ENCODE results near the gene C4A. TPM values are rescaled to one million over a fixed set of nuclear protein-coding genes. Genes with fewer than 3 reads are reported as not detected.
"Not testable (repeated sequence)": the region's sequence is repeated elsewhere in the genome, so short reads cannot be mapped to it uniquely, and the experiment has no call there.

The C4A gene
- polyA plus RNA-seq, 3 donors, result 12.6 TPM; not detected in 2

DNA sequence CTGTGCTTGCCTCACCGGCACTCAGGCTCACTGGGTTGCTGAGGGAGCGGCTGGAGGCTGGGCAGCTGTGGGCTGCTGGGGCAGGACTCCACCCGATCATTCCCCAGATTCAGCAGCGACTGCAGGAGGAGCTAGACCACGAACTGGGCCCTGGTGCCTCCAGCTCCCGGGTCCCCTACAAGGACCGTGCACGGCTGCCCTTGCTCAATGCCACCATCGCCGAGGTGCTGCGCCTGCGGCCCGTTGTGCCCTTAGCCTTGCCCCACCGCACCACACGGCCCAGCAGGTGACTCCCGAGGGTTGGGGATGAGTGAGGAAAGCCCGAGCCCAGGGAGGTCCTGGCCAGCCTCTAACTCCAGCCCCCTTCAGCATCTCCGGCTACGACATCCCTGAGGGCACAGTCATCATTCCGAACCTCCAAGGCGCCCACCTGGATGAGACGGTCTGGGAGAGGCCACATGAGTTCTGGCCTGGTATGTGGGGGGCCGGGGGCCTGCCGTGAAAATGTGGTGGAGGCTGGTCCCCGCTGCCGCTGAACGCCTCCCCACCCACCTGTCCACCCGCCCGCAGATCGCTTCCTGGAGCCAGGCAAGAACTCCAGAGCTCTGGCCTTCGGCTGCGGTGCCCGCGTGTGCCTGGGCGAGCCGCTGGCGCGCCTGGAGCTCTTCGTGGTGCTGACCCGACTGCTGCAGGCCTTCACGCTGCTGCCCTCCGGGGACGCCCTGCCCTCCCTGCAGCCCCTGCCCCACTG lies 58.6 kb downstream of the C4A start:
- H3K4me1 Mint-ChIP-seq; H3K27me3 ChIP-seq (ENCODE audit: control insufficient read depth in 2 of 2, insufficient read depth in 2 of 2, low read length in 2 of 2); H3K9ac ChIP-seq (ENCODE audit: insufficient read depth, low read length, poor library complexity, severe bottlenecking); H3K36me3 ChIP-seq (replicated peaks in 1 of 2; ENCODE audit: control insufficient read depth in 1 of 2, insufficient read depth in 2 of 2, low read length in 2 of 2); H3K4me1 ChIP-seq (ENCODE audit: control insufficient read depth in 1 of 2, insufficient read depth in 2 of 2, low read length in 2 of 2); H3K27ac ChIP-seq (ENCODE audit: low read depth in 1 of 2, low read length in 2 of 2); H3K9me3 Mint-ChIP-seq; H3K4me2 ChIP-seq (replicated peaks; ENCODE audit: extremely low read depth, low read length, poor library complexity, severe bottlenecking); H3K36me3 Mint-ChIP-seq; H4K20me1 ChIP-seq (ENCODE audit: insufficient read depth, low read length); DNase-seq; H3K27ac Mint-ChIP-seq; intact Hi-C loops (cut with micrococcal nuclease); H2AFZ ChIP-seq (ENCODE audit: insufficient read depth, low read depth, low read length, poor library complexity, severe bottlenecking); H3K4me3 ChIP-seq (replicated peaks in 1 of 3; ENCODE audit: low read depth in 2 of 3, low read length in 3 of 3); H3K9me3 ChIP-seq (replicated peaks in 1 of 2; ENCODE audit: control insufficient read depth in 1 of 2, insufficient read depth in 1 of 2, low read length in 2 of 2); H3K79me2 ChIP-seq (ENCODE audit: insufficient read depth, low read length); H3K4me3 Mint-ChIP-seq; H3K27me3 Mint-ChIP-seq (ENCODE audit: low read depth in 3 of 3): not testable (repeated sequence)
- 96% methylated on average over 3 of the region's 43 CpGs for WGBS (ENCODE audit: insufficient coverage)

DNA sequence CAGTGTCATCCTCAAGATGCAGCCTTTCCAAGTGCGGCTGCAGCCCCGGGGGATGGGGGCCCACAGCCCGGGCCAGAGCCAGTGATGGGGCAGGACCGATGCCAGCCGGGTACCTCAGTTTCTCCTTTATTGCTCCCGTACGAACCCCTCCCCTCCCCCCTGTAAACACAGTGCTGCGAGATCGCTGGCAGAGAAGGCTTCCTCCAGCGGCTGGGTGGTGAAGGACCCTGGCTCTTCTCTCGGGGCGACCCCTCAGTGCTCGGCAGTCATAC lies 59.1 kb downstream of the C4A start:
- H3K4me3 Mint-ChIP-seq; H3K27ac ChIP-seq (ENCODE audit: low read depth in 1 of 2, low read length in 2 of 2); intact Hi-C loops (cut with micrococcal nuclease): not testable (repeated sequence)

DNA sequence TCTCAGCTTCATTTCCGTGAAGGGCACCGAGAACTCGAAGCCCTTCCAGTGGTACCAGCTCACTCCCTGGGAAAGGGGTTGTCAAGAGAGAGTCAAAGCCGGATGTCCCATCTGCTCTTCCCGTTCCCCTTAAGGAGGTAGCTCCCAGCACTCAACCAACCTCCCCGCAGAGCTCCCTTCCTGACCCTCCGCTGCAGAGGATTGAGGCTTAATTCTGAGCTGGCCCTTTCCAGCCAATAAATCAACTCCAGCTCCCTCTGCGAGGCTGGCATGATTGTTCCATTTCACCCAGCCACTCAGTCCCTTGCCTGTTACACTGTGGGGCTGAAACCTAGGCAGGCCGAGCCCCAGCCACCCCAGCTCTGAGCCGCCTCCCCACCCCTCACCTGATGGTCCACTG lies 59.5 kb downstream of the C4A start:
- DNase-seq; intact Hi-C loops (cut with micrococcal nuclease); H4K20me1 ChIP-seq (ENCODE audit: insufficient read depth, low read length); H2AFZ ChIP-seq (ENCODE audit: insufficient read depth, low read depth, low read length, poor library complexity, severe bottlenecking); H3K27ac Mint-ChIP-seq; H3K36me3 Mint-ChIP-seq; H3K27me3 Mint-ChIP-seq (ENCODE audit: low read depth in 3 of 3); H3K9me3 Mint-ChIP-seq; H3K27me3 ChIP-seq (ENCODE audit: control insufficient read depth in 2 of 2, insufficient read depth in 2 of 2, low read length in 2 of 2); H3K9me3 ChIP-seq (replicated peaks in 1 of 2; ENCODE audit: control insufficient read depth in 1 of 2, insufficient read depth in 1 of 2, low read length in 2 of 2); H3K4me1 ChIP-seq (ENCODE audit: control insufficient read depth in 1 of 2, insufficient read depth in 2 of 2, low read length in 2 of 2); H3K4me1 Mint-ChIP-seq; H3K4me3 ChIP-seq (replicated peaks in 1 of 3; ENCODE audit: low read depth in 2 of 3, low read length in 3 of 3); H3K4me3 Mint-ChIP-seq; H3K36me3 ChIP-seq (replicated peaks in 1 of 2; ENCODE audit: control insufficient read depth in 1 of 2, insufficient read depth in 2 of 2, low read length in 2 of 2); H3K9ac ChIP-seq (ENCODE audit: insufficient read depth, low read length, poor library complexity, severe bottlenecking); H3K79me2 ChIP-seq (ENCODE audit: insufficient read depth, low read length); H3K27ac ChIP-seq (ENCODE audit: low read depth in 1 of 2, low read length in 2 of 2); H3K4me2 ChIP-seq (replicated peaks; ENCODE audit: extremely low read depth, low read length, poor library complexity, severe bottlenecking): not testable (repeated sequence)
- no CpG with 5 or more reads among the region's 10 CpGs for WGBS (ENCODE audit: insufficient coverage)

More for the DNA sequence above, 59.1 kb downstream of the C4A start:
- H3K9me3 Mint-ChIP-seq; H3K9me3 ChIP-seq (replicated peaks in 1 of 2; ENCODE audit: control insufficient read depth in 1 of 2, insufficient read depth in 1 of 2, low read length in 2 of 2); H3K4me1 Mint-ChIP-seq; H3K36me3 ChIP-seq (replicated peaks in 1 of 2; ENCODE audit: control insufficient read depth in 1 of 2, insufficient read depth in 2 of 2, low read length in 2 of 2); H3K4me3 ChIP-seq (replicated peaks in 1 of 3; ENCODE audit: low read depth in 2 of 3, low read length in 3 of 3); H3K4me1 ChIP-seq (ENCODE audit: control insufficient read depth in 1 of 2, insufficient read depth in 2 of 2, low read length in 2 of 2); H3K27ac Mint-ChIP-seq; H3K36me3 Mint-ChIP-seq; H3K9ac ChIP-seq (ENCODE audit: insufficient read depth, low read length, poor library complexity, severe bottlenecking); H3K27me3 Mint-ChIP-seq (ENCODE audit: low read depth in 3 of 3); H2AFZ ChIP-seq (ENCODE audit: insufficient read depth, low read depth, low read length, poor library complexity, severe bottlenecking); H3K4me2 ChIP-seq (replicated peaks; ENCODE audit: extremely low read depth, low read length, poor library complexity, severe bottlenecking); H3K79me2 ChIP-seq (ENCODE audit: insufficient read depth, low read length); H4K20me1 ChIP-seq (ENCODE audit: insufficient read depth, low read length); H3K27me3 ChIP-seq (ENCODE audit: control insufficient read depth in 2 of 2, insufficient read depth in 2 of 2, low read length in 2 of 2); DNase-seq: not testable (repeated sequence)
- WGBS (ENCODE audit: insufficient coverage), result no CpG with 5 or more reads among the region's 13 CpGs

DNA sequence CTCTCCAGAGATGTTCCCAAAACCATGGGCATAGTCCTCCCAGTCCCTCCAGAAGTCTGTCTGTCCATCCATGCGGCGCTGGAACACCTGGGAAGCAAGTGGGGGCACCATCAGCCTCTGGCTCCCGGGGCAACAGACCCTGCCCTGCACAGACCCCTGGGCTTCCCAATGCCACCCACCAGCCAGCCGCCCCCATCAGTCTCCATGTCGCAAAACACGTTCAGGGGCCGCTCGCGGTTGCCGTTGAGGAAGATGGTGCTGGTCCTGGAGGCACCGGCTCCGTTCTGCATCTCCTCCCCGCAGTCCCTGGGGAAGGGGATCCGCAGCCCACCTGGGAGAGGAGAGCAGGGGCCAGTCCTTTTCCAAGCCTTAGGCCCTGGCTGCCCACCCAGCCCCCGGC lies 60.4 kb downstream of the C4A start:
- H3K27me3 Mint-ChIP-seq (ENCODE audit: low read depth in 3 of 3); H3K79me2 ChIP-seq (ENCODE audit: insufficient read depth, low read length); H3K4me3 Mint-ChIP-seq; H3K9me3 Mint-ChIP-seq; H3K4me2 ChIP-seq (replicated peaks; ENCODE audit: extremely low read depth, low read length, poor library complexity, severe bottlenecking); H2AFZ ChIP-seq (ENCODE audit: insufficient read depth, low read depth, low read length, poor library complexity, severe bottlenecking); H4K20me1 ChIP-seq (ENCODE audit: insufficient read depth, low read length); H3K27ac ChIP-seq (ENCODE audit: low read depth in 1 of 2, low read length in 2 of 2); DNase-seq; H3K36me3 Mint-ChIP-seq; H3K4me1 Mint-ChIP-seq; H3K4me3 ChIP-seq (replicated peaks in 1 of 3; ENCODE audit: low read depth in 2 of 3, low read length in 3 of 3); intact Hi-C loops (cut with micrococcal nuclease); H3K4me1 ChIP-seq (ENCODE audit: control insufficient read depth in 1 of 2, insufficient read depth in 2 of 2, low read length in 2 of 2); H3K27ac Mint-ChIP-seq; H3K27me3 ChIP-seq (ENCODE audit: control insufficient read depth in 2 of 2, insufficient read depth in 2 of 2, low read length in 2 of 2); H3K9ac ChIP-seq (ENCODE audit: insufficient read depth, low read length, poor library complexity, severe bottlenecking); H3K36me3 ChIP-seq (replicated peaks in 1 of 2; ENCODE audit: control insufficient read depth in 1 of 2, insufficient read depth in 2 of 2, low read length in 2 of 2); H3K9me3 ChIP-seq (replicated peaks in 1 of 2; ENCODE audit: control insufficient read depth in 1 of 2, insufficient read depth in 1 of 2, low read length in 2 of 2): not testable (repeated sequence)
- WGBS (ENCODE audit: insufficient coverage), result 86% methylated on average over 1 of the region's 15 CpGs

Data from CD14-positive monocyte (primary cell).